Endothelial cell of umbilical vein (primary cell): Measurements from ENCODE around the gene MYO9A. TPM values are rescaled to one million over a fixed set of nuclear protein-coding genes. Genes with fewer than 3 reads are reported as not detected.
"Not testable (repeated sequence)": the region's sequence is repeated elsewhere in the genome, so short reads cannot be mapped to it uniquely, and the experiment has no call there.

Source experiments
- BruUV-seq: library from RNA; stranded (reverse); fragments of 400-500 nt; replicated peaks from 2 replicates; lab custom pipeline; 2021; lab: Mats Ljungman, UMichigan
- CTCF ChIA-PET: fragments of 300-600, 350-600 bp; sonication (Branson Sonifier 250); formaldehyde crosslinking; loops from one replicate; lab custom pipeline; 2021; ENCODE audit warnings: antibody characterized with exemption, inconsistent platforms; lab: Charles Lee
- POLR2A ChIA-PET: fragments of 300-600, 350-600 bp; sonication (Branson Sonifier 250); formaldehyde crosslinking; loops from one replicate; lab custom pipeline; 2021; ENCODE audit warnings: antibody characterized with exemption, inconsistent platforms; lab: Charles Lee
- DNase-seq: peaks from one replicate; pipeline ENCODE4 v3.0.0-alpha.2; 2011; ENCODE audit warnings: low read depth, low spot score
- FAIRE-seq: peaks from 2 replicates; lab custom pipeline; 2011; peaks lifted over from hg19 to GRCh38; lab: Jason Lieb, UNC
- H2AFZ ChIP-seq: 2 replicates; pipeline ENCODE4 v1.6.0; 2012; ENCODE audit warnings: low read depth, low read length, control low read depth, inconsistent platforms
- H3K27ac ChIP-seq: 2 replicates; pipeline ENCODE4 v1.5.1; 2011; ENCODE audit warnings: low read depth, mild to moderate bottlenecking, control low read depth, low read length, moderate library complexity; ENCODE audit not compliant: insufficient read depth
- H3K27me3 ChIP-seq, 2 experiments: 2 replicates each; pipeline versions ENCODE4 v1.6.0 to v1.6.1; 2011; ENCODE audit warnings: low read length in 2 of 2, mixed read lengths in 1 of 2; ENCODE audit not compliant: control insufficient read depth in 2 of 2, insufficient read depth in 2 of 2
- H3K36me3 ChIP-seq, 2 experiments: 2 replicates in 1 of 2; 3 replicates in 1 of 2; pipeline ENCODE4 v1.5.1; 2011; ENCODE audit warnings: low read length in 2 of 2, mild to moderate bottlenecking in 1 of 2, moderate library complexity in 1 of 2; ENCODE audit not compliant: control insufficient read depth in 2 of 2, insufficient read depth in 2 of 2; ENCODE audit errors: extremely low read depth in 1 of 2
- H3K4me1 ChIP-seq: 3 replicates; pipeline ENCODE4 v1.5.1; 2011; ENCODE audit warnings: mild to moderate bottlenecking, low read length; ENCODE audit not compliant: control insufficient read depth, insufficient read depth; ENCODE audit errors: extremely low read depth
- H3K4me2 ChIP-seq: 2 replicates; pipeline ENCODE4 v1.6.1; 2011; ENCODE audit warnings: low read length, control low read depth, mixed read lengths; ENCODE audit not compliant: insufficient read depth
- H3K4me3 ChIP-seq, 3 experiments: fragments of 200-600 bp in 1 of 3; sonication (generic), shearing (Covaris generic) in 1 of 3; replicated peaks in 1 of 3; 2 replicates each; pipeline ENCODE4 v1.5.1; 2011 to 2016; ENCODE audit warnings: control low read depth in 3 of 3, low read length in 3 of 3, mild to moderate bottlenecking in 2 of 3, inconsistent platforms in 1 of 3, low read depth in 1 of 3, moderate library complexity in 1 of 3; ENCODE audit not compliant: insufficient read depth in 1 of 3
- H3K79me2 ChIP-seq: 2 replicates; pipeline ENCODE4 v1.6.0; 2012; ENCODE audit warnings: low read length, inconsistent platforms; ENCODE audit not compliant: control insufficient read depth, insufficient read depth
- H3K9ac ChIP-seq: replicated peaks from 2 replicates; pipeline ENCODE3; 2011; ENCODE audit warnings: low read length, control low read depth; ENCODE audit not compliant: insufficient read depth; ENCODE audit errors: extremely low read depth
- H3K9me1 ChIP-seq: replicated peaks from 3 replicates; pipeline ENCODE4 v1.6.0; 2011; ENCODE audit warnings: mild to moderate bottlenecking, low read length; ENCODE audit not compliant: control insufficient read depth, insufficient read depth; ENCODE audit errors: extremely low read depth
- H3K9me3 ChIP-seq: replicated peaks from 2 replicates; pipeline ENCODE4 v1.5.1; 2012; ENCODE audit warnings: low read length, inconsistent platforms; ENCODE audit not compliant: control insufficient read depth, insufficient read depth
- H4K20me1 ChIP-seq: replicated peaks from 2 replicates; pipeline ENCODE3; 2011; ENCODE audit warnings: mild to moderate bottlenecking, low read length; ENCODE audit not compliant: control insufficient read depth, insufficient read depth; ENCODE audit errors: extremely low read depth
- EZH2 ChIP-seq: IDR thresholded peaks from 2 replicates; pipeline ENCODE4 v1.6.1; 2012; ENCODE audit warnings: borderline replicate concordance, low read depth, mild to moderate bottlenecking, moderate library complexity, low read length, inconsistent platforms; ENCODE audit not compliant: severe bottlenecking
- FOS ChIP-seq: IDR thresholded peaks from 2 replicates; pipeline ENCODE4 v1.6.1; 2011; ENCODE audit warnings: mild to moderate bottlenecking, low read length, moderate library complexity, borderline replicate concordance; ENCODE audit not compliant: insufficient read depth
- MYC ChIP-seq: IDR thresholded peaks from one replicate; pipeline ENCODE4 v1.6.1; 2011; ENCODE audit warnings: mild to moderate bottlenecking, low read depth, low read length
- POLR2A ChIP-seq: IDR thresholded peaks from 2 replicates; pipeline ENCODE4 v1.6.1; 2012; ENCODE audit warnings: low read depth, mild to moderate bottlenecking, control low read depth, low read length
- POLR2AphosphoS5 ChIP-seq: IDR thresholded peaks from 2 replicates; pipeline ENCODE4 v1.6.1; 2012; ENCODE audit warnings: low read depth, mild to moderate bottlenecking, control low read depth, low read length, moderate library complexity; ENCODE audit not compliant: insufficient read depth
- dilution Hi-C: fragments of 300-500 bp; cut with MboI; formaldehyde crosslinking; loops from one replicate; pipeline ENCODE4 v1.15.0; 2019; ENCODE audit warnings: low sequenced_read_pairs; ENCODE audit not compliant: extremely low pct_ligation_motif_present
- intact Hi-C: fragments of 100-400 bp; cut with micrococcal nuclease; formaldehyde crosslinking; loops from one replicate; pipeline ENCODE4 v1.10.0; 2022
- polyA plus RNA-seq, 4 experiments: library from polyadenylated mRNA; depleted of rRNA in 3 of 4; stranded (reverse) in 3 of 4; unstranded in 1 of 4; fragments of >200 nt; gene quantifications; 2 replicates each; pipeline versions ENCODE4 v1.2.1 to v1.2.3, GENCODE V29; 2011 to 2012; ENCODE audit warnings: missing spikeins in 1 of 4
- total RNA-seq: library from RNA; stranded (reverse); gene quantifications from 2 replicates; pipeline ENCODE4 v1.2.3, GENCODE V29; 2021
- TF ChIP-seq, protein P1 (sequence below): IDR thresholded peaks from 2 replicates; pipeline ENCODE4 v1.6.1; 2011; ENCODE audit not compliant: insufficient read depth, insufficient read length

The MYO9A gene
- total and polyA plus RNA-seq, 2 donors (not counting 3 experiments of a cell fraction or from before 2014, with no cell fraction given): 6.4 to 30.3 TPM

DNA sequence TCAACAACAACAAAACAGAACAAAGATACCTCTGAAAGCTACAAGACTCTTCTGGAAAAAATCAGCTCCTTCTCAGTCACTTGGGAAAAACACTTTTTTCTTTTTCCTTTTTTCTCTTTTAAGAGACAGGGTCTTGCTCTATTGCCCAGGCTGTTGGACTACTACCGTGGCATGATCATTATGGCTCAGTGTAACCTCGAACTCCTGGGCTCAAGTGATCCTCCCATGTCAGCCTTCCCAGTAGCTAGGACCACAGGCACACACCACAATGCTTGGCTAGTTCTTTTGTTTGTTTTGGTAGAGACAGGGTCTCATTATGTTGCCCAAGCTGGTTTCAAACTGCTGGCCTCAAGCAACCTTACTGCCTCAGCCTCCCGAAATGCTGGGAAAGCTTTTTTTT, 12.8 kb downstream of the MYO9A start:
- H3K9me1 ChIP-seq: no peaks in the 10 kb centered on the region
- H3K9me3 ChIP-seq: no peaks in the 10 kb centered on the region
- no peaks in the 10 kb centered on the region for H3K4me1 ChIP-seq
- intact Hi-C loops (no loop called here), dilution Hi-C loops (no loop called here)
- H3K79me2 ChIP-seq: no peaks in the 10 kb centered on the region
- no peak overlapping the region for H2AFZ ChIP-seq
- no peak overlapping the region for H3K4me2 ChIP-seq
- H3K27me3 ChIP-seq: no peaks in the 10 kb centered on the region
- H3K36me3 ChIP-seq: no peaks in the 10 kb centered on the region
- no peak overlapping the region for H3K9ac ChIP-seq
- H3K4me3 ChIP-seq: no peak overlapping the region
- no TSS peak for BruUV-seq
- TF ChIP-seq POLR2AphosphoS5: no peak
- TF ChIP-seq, protein P1, sequence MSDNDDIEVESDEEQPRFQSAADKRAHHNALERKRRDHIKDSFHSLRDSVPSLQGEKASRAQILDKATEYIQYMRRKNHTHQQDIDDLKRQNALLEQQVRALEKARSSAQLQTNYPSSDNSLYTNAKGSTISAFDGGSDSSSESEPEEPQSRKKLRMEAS: no peak
- TF ChIP-seq POLR2A: no peak
- no peak for TF ChIP-seq EZH2
- no peak for TF ChIP-seq FOS
- TF ChIP-seq MYC: no peak
- peaks cover 3% of the 10 kb centered on the region for H4K20me1 ChIP-seq
- H3K27ac ChIP-seq: no peak overlapping the region
- CTCF ChIA-PET: no interaction called here
- POLR2A ChIA-PET: no interaction called here
- DNase-seq: no peak
- FAIRE-seq: no peak

DNA sequence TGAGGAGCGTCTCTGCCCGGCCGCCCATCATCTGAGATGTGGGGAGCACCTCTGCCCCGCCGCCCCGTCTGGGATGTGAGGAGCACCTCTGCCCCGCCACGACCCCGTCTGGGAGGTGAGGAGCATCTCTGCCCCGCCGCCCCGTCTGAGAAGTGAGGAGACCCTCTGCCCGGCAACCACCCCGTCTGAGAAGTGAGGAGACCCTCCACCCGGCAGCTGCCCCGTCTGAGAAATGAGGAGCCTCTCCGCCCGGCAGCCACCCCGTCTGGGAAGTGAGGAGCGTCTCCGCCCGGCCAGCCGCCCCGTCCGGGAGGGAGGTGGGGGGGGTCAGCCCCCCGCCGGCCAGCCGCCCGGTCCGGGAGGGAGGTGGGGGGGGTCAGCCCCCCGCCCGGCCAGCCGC, 17.4 kb downstream of the MYO9A start:
- intact Hi-C loops, POLR2A ChIA-PET, CTCF ChIA-PET: not testable (repeated sequence)

More for the DNA sequence above, 17.4 kb downstream of the MYO9A start:
- H3K9ac ChIP-seq, H3K27me3 ChIP-seq, H3K4me1 ChIP-seq, H3K4me2 ChIP-seq, H3K9me3 ChIP-seq, H3K9me1 ChIP-seq, FAIRE-seq, H3K27ac ChIP-seq, H4K20me1 ChIP-seq, H2AFZ ChIP-seq, H3K79me2 ChIP-seq, dilution Hi-C loops, DNase-seq, H3K36me3 ChIP-seq, BruUV-seq, H3K4me3 ChIP-seq: not testable (repeated sequence)
